OCI-LY3 (cell line): ENCODE measurements around the gene NR4A2.

Experiments used
- H2AFZ ChIP-seq: fragments of 200-600, 300-600 bp; shearing (Covaris generic); 2 replicates; pipeline ENCODE4 v1.6.0; 2014; ENCODE audit warnings: antibody characterized with exemption, low read depth, low read length
- H3K27ac ChIP-seq: fragments of 200-600, 300-600 bp; sonication (generic); 2 replicates; pipeline ENCODE4 v1.5.1; 2014; ENCODE audit warnings: mild to moderate bottlenecking, low read length, moderate library complexity, mixed read lengths
- H3K27me3 ChIP-seq: fragments of 200-600, 300-600 bp; sonication (generic); 2 replicates; pipeline ENCODE4 v1.6.1; 2014; ENCODE audit warnings: low read depth, low read length, mixed read lengths
- H3K36me3 ChIP-seq: fragments of 200-600, 300-600 bp; sonication (generic); replicated peaks from 2 replicates; pipeline ENCODE3; 2014; ENCODE audit warnings: low read depth, low read length, mixed read lengths
- H3K4me1 ChIP-seq: fragments of 300-600, 200-600 bp; sonication (generic); 2 replicates; pipeline ENCODE4 v1.6.1; 2014; ENCODE audit warnings: low read length, mixed read lengths
- H3K4me2 ChIP-seq: fragments of 200-600, 300-600 bp; sonication (generic); 2 replicates; pipeline ENCODE4 v1.6.1; 2014; ENCODE audit warnings: low read length, mixed read lengths
- H3K4me3 ChIP-seq: fragments of 300-600, 200-600 bp; sonication (generic); 2 replicates; pipeline ENCODE4 v1.5.1; 2014; ENCODE audit warnings: antibody characterized with exemption, mild to moderate bottlenecking, low read length, moderate library complexity
- H3K79me2 ChIP-seq: fragments of 300-600, 200-600 bp; shearing (Covaris generic); 2 replicates; pipeline ENCODE4 v1.6.1; 2014; ENCODE audit warnings: mild to moderate bottlenecking, low read length, mixed read lengths
- H3K9ac ChIP-seq: fragments of 300-600, 200-600 bp; shearing (Covaris generic); 2 replicates; pipeline ENCODE4 v1.6.0; 2014; ENCODE audit warnings: mild to moderate bottlenecking, low read length, moderate library complexity
- H3K9me3 ChIP-seq: fragments of 200-600, 300-600 bp; shearing (Covaris generic); 2 replicates; pipeline ENCODE4 v1.6.1; 2014; ENCODE audit warnings: low read length, mixed read lengths; ENCODE audit not compliant: insufficient read depth
- H4K20me1 ChIP-seq: fragments of 200-600, 300-600 bp; sonication (generic); 2 replicates; pipeline ENCODE4 v1.6.1; 2016; ENCODE audit warnings: low read length, mixed read lengths; ENCODE audit not compliant: insufficient read depth
- CTCF ChIP-seq: fragments of 200-600, 300-600 bp; sonication (generic); IDR thresholded peaks from 2 replicates; pipeline ENCODE4 v1.5.1; 2014; ENCODE audit warnings: antibody characterized with exemption, low read length, low read depth
- EZH2phosphoT487 ChIP-seq: fragments of 200-600 bp; shearing (Covaris generic); IDR thresholded peaks from 2 replicates; pipeline ENCODE4 v1.6.1; 2018; ENCODE audit warnings: antibody characterized with exemption, mixed run types, low read depth

NR4A2 gene

GRCh38 chr2:156339865-156340264, 7.3 kb upstream of the NR4A2 start:
- Histone ChIP-seq H4K20me1 (no peaks in the 10 kb centered on the region), H3K9ac (no peak overlapping the region), H3K9me3 (no peaks in the 10 kb centered on the region), H3K4me1 (peaks cover 25% of the 10 kb centered on the region), H3K4me2 (no peak overlapping the region), H3K79me2 (no peaks in the 10 kb centered on the region), H2AFZ (no peak overlapping the region), H3K27me3 (no peaks in the 10 kb centered on the region), H3K4me3 (no peak overlapping the region), H3K36me3 (no peaks in the 10 kb centered on the region), H3K27ac (no peak overlapping the region)
- TF ChIP-seq EZH2phosphoT487, result no peak
- TF ChIP-seq CTCF, result no peak

- no peaks in the 10 kb centered on the region for H3K9me3 ChIP-seq
- no peaks in the 10 kb centered on the region for H3K79me2 ChIP-seq
- peaks cover 25% of the 10 kb centered on the region for H3K4me1 ChIP-seq
- TF ChIP-seq CTCF (no peak), EZH2phosphoT487 (no peak)
- H2AFZ ChIP-seq, result no peak overlapping the region
- no peak overlapping the region for H3K4me3 ChIP-seq
- H3K4me2 ChIP-seq, result no peak overlapping the region
- no peaks in the 10 kb centered on the region for H3K27me3 ChIP-seq
- H4K20me1 ChIP-seq, result no peaks in the 10 kb centered on the region
- H3K27ac ChIP-seq, result no peak overlapping the region
- no peaks in the 10 kb centered on the region for H3K36me3 ChIP-seq
- no peak overlapping the region for H3K9ac ChIP-seq
These were observed 6.8 kb upstream of the NR4A2 start for GRCh38 chr2:156339110-156339847.

GRCh38 chr2:156338578-156338977, 6.1 kb upstream of the NR4A2 start:
- Histone ChIP-seq H4K20me1 (no peaks in the 10 kb centered on the region), H3K4me1 (peaks cover 25% of the 10 kb centered on the region), H3K36me3 (no peaks in the 10 kb centered on the region), H2AFZ (no peak overlapping the region), H3K79me2 (no peaks in the 10 kb centered on the region), H3K9me3 (no peaks in the 10 kb centered on the region), H3K27ac (no peak overlapping the region), H3K9ac (no peak overlapping the region), H3K27me3 (no peaks in the 10 kb centered on the region), H3K4me3 (no peak overlapping the region), H3K4me2 (no peak overlapping the region)
- TF ChIP-seq EZH2phosphoT487 (no peak), CTCF (no peak)

- Histone ChIP-seq H4K20me1 (no peaks in the 10 kb centered on the region), H2AFZ (peak overlapping the region; percentile 68), H3K4me3 (peak overlapping the region; percentile 90), H3K9ac (peak overlapping the region; percentile 85), H3K36me3 (no peaks in the 10 kb centered on the region), H3K79me2 (no peaks in the 10 kb centered on the region), H3K4me2 (peak overlapping the region; percentile 97), H3K27me3 (peaks cover 11% of the 10 kb centered on the region), H3K27ac (peak overlapping the region; percentile 51), H3K4me1 (peaks cover 14% of the 10 kb centered on the region), H3K9me3 (no peaks in the 10 kb centered on the region)
- TF ChIP-seq EZH2phosphoT487, result no peak
- 0 out of 2 replicates have a peak, but pooled peaks have one; percentile 7 for TF ChIP-seq CTCF
These were observed 2.3 kb upstream of the NR4A2 start for GRCh38 chr2:156334496-156335478.
